Skin epidermis (tissue), 12 donors: ENCODE results near the gene BCL11B.
"Not testable (repeated sequence)": the region's sequence is repeated elsewhere in the genome, so short reads cannot be mapped to it uniquely, and the experiment has no call there.

Experiments used
- H3K27ac ChIP-seq, 21 experiments: fragments of 200-600 bp; sonication (generic) in 11 of 21; one replicate each; pipeline ENCODE4 v1.5.0; 2020; ENCODE audit warnings: mild to moderate bottlenecking in 3 of 21, inconsistent platforms in 2 of 21, moderate library complexity in 2 of 21
- H3K4me3 ChIP-seq, 7 experiments: fragments of 200-600 bp; sonication (generic) in 2 of 7; one replicate each; pipeline ENCODE4 v1.5.0; 2020; ENCODE audit warnings: inconsistent platforms in 2 of 7, mild to moderate bottlenecking in 2 of 7, moderate library complexity in 1 of 7

BCL11B gene

GRCh38 chr14:99194736-99195135 lies 77.3 kb downstream of the BCL11B start:
- Histone ChIP-seq H3K4me3 (no peak overlapping the region), H3K27ac (peak overlapping the region in 2 of 21 experiments; percentile 33 to 84)

DNA sequence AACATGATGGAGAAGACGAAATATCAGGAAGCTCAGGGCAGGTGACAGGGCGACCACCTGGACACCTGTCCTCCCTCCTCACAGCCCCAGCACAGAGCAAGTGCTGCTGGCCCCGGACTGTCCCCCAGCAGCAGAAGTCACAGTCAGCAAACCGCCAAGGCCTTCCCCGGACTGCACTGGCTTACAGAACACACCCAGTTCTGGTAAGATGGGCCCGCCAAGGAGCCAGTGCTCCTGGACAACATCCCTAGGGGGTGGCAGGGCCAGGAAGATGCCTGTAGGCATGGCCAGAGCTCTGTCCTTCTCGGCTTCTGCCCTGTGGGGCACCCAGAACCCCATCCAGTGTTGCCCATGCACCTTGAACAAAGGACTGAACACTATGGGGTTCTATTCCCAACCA lies 77.9 kb downstream of the BCL11B start:
- Histone ChIP-seq H3K27ac (peak overlapping the region in 2 of 21 experiments; percentile 33 to 84), H3K4me3 (no peak overlapping the region)

DNA sequence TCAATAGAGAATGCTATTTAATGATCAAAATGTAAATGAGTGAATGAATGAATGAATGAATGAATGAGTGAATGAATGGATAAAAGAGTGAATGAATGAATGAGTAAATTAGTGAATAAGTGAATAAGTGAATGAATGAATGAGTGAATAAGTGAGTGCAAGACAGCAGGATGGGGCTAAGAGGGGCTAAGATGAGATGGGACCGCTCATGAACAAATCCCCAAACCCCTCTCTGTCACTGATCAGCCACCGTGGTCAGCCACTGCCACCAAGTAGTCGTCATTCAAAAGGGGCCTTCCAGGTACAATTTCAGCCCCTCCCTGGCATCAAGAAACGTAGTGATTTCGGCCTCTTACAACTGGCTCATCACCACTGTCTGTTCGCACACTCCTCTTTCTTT lies 79.2 kb downstream of the BCL11B start:
- H3K4me3 ChIP-seq = no peak overlapping the region
- H3K27ac ChIP-seq = peak overlapping the region in 6 of 21 experiments; percentile 54 to 84 (median 76)

GRCh38 chr14:99192028-99192621 lies 79.9 kb downstream of the BCL11B start:
- Histone ChIP-seq H3K4me3 (peak overlapping the region in 6 of 7 experiments; percentile 6 to 36 (median 21)), H3K27ac (peak overlapping the region in 19 of 21 experiments; percentile 1 to 84 (median 68))

- H3K27ac ChIP-seq = peak overlapping the region in 17 of 21 experiments; percentile 4 to 84 (median 70)
- H3K4me3 ChIP-seq = peak overlapping the region in 6 of 7 experiments; percentile 6 to 36 (median 21)
Measured at GRCh38 chr14:99191395-99192027, 80.5 kb downstream of the BCL11B start.

DNA sequence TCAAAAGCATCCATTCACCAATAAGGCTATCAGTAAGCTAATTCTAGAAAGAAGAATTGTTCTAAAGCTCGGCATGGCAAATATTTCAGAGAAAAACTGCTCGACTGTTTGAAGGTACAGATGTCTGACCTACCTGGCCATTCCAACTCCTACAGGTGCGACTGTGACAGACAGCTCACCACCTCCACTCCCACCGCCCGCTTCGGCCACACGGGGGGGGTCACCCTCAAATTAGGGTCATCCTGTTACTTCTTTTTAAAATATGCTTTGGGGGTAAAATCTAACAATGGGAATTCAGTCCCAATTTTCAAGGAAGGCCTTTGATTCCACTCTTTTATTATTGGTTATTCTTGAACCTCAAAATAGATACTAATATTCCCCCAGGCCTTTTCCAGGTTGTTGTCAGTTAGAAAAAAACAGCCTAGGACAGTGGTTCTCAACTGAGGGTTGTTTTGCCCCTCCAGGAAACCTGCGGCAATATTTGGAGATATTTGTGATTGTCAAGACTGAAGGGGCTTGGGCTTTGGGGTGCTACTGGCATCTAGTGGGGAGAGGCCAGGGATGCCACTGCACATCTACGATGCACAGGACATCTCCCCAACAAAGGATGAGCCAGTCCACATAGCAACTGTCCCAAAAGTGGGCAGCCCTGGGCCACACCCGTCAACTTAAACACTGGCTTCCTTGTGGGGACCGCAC lies 81.2 kb downstream of the BCL11B start:
- H3K27ac ChIP-seq = peak overlapping the region in 17 of 21 experiments; percentile 4 to 84 (median 70)
- no peak overlapping the region for H3K4me3 ChIP-seq

- Histone ChIP-seq H3K27ac (peak overlapping the region in 11 of 21 experiments; percentile 4 to 84 (median 58)), H3K4me3 (peak overlapping the region in 3 of 7 experiments; percentile 2 to 11 (median 8))
Measured at GRCh38 chr14:99189201-99189801, 82.7 kb downstream of the BCL11B start.

DNA sequence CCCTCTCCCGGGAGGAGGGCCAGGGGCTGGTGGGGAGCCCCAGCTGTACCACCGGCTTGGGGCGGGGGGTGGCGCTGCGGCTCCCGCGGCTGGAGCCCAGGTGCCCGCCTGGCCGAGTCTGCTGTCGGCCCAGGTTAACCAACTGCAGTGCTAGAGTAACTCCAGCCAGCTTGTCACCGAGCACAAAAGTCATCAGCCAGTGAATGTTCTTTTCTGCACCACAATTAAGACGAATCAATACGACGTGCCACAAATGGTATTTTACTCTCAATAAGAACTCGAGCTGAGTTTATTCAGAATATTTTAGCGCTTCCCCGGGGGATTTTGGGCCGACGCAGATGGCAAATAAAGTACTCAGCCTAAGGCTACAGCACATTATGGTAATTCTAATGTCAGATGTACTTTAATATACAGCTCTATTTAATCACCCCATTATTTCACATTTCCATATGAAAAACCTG lies 83.2 kb downstream of the BCL11B start:
- Histone ChIP-seq H3K27ac (peak overlapping the region in 10 of 21 experiments; percentile 16 to 84 (median 40)), H3K4me3 (peak overlapping the region in 2 of 7 experiments; percentile 8 to 11)

GRCh38 chr14:99187858-99188257 lies 84.1 kb downstream of the BCL11B start:
- Histone ChIP-seq H3K4me3 (no peak overlapping the region), H3K27ac (peak overlapping the region in 2 of 21 experiments; percentile 9 to 84)

GRCh38 chr14:99186956-99187690 lies 84.9 kb downstream of the BCL11B start:
- Histone ChIP-seq H3K27ac (peak overlapping the region in 2 of 21 experiments; percentile 41 to 84), H3K4me3 (no peak overlapping the region)

DNA sequence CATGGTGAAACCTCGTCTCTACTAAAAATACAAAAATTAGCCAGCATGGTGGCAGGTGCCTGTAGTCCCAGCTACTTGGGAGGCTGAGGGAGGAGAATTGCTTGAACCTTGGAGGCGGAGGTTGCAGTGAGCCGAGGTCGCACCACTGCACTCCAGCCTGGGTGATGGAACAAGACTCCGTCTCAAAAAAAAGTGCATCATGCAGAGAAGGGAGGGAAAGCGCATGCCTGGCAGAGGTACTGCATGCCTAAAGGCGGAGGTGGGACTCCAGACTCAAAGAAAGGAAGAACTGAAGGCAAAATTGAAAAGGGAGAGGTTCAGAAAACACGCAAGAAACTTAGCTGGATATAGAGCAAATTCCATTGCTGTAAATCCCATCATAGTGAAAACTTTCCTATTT lies 85.7 kb downstream of the BCL11B start:
- H3K27ac ChIP-seq = peak overlapping the region in 1 of 21 experiments; percentile 11
- H3K4me3 ChIP-seq = not testable (repeated sequence)

GRCh38 chr14:99185436-99186068 lies 86.4 kb downstream of the BCL11B start:
- Histone ChIP-seq H3K27ac (peak overlapping the region in 2 of 21 experiments; percentile 2 to 11), H3K4me3 (no peak overlapping the region)

GRCh38 chr14:99183716-99184115 lies 88.3 kb downstream of the BCL11B start:
- Histone ChIP-seq H3K4me3 (no peak overlapping the region), H3K27ac (no peak overlapping the region)

GRCh38 chr14:99183311-99183710 lies 88.7 kb downstream of the BCL11B start:
- no peak overlapping the region for H3K4me3 ChIP-seq
- no peak overlapping the region for H3K27ac ChIP-seq

DNA sequence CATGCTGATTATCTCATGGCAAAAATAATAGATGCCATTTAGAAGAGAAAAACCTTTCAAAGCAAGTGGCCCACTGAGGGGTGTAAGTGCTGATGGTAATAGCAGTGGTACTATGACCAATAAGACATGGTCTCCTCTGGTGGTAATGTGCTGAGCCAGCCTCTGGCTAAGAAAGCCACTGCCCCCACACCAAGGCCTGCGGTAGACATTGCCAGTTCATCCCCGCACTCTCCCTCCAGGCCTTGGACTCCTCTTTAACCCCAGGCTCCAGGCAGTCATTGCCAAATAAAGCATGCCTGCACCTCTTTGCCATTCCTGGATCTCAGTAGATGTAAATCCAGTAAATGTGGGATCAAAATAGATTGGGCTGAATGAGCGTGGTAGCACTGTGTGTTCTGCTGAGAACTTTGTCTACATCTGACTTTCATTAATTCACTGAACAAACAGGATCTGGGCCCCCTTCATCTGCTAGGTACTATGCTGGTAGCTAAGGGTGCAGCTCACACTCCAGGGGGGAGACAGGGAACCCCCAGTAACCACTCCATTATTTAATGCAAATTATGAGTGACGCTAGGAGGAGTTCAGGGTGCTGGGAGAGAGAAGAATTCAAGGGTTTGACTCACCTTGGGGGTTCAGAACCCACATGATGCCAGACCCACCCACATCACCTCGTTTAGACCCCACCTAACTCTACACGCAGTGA lies 89.3 kb downstream of the BCL11B start:
- Histone ChIP-seq H3K4me3 (no peak overlapping the region), H3K27ac (no peak overlapping the region)

DNA sequence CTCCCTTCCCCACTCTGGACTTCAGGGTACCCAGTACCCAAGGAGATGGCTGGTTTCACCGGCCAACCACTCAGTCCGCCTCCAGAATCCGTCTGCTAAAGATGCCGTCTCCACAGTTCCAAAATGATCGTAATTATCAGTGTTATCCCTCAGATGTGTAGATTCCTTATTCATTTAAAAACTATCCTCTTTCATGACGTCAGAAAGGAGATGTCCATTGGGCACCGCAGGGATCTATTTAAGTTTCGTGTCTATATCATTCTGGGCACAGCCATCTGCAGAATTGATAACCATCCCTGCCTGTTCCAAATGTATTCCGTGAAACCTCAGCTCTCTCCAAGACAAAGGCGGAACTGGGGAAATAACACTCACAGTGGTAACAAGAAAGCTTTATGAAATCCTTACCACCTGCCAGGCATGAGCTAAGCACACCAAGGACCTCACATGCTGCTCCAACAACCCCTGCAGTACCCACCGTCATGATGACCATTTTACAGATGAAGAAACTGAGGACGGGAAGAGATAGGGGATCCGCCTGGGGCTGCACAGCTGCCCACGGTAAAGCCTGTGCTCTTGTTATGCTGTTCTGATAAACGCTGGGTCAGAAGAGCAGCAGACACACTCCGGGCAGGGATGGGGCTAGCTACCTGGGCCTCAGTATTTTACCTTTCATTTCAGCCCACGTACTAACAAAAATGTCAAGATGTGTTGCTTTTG lies 90.0 kb downstream of the BCL11B start:
- Histone ChIP-seq H3K4me3 (no peak overlapping the region), H3K27ac (peak overlapping the region in 1 of 21 experiments; percentile 13)

DNA sequence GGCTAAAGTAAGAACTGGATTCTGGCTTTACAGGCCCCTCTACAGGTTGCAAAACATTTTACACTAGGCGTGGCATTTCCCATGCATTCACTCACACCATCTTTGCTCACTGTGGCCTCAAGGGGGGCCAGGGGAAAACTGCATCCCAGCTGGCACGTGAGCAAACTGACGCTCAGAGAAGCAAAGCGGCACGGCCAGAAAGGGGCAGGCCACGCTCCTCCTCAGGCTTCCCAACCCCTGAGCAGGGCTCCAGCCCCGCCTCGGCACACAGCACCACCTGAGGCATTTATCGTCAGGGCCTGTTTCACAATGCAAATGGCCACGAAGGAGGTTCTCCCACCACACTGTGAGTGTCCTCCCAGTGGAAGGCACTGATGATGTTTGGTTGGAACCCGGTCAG lies 90.8 kb downstream of the BCL11B start:
- Histone ChIP-seq H3K27ac (peak overlapping the region in 1 of 21 experiments; percentile 13), H3K4me3 (no peak overlapping the region)

DNA sequence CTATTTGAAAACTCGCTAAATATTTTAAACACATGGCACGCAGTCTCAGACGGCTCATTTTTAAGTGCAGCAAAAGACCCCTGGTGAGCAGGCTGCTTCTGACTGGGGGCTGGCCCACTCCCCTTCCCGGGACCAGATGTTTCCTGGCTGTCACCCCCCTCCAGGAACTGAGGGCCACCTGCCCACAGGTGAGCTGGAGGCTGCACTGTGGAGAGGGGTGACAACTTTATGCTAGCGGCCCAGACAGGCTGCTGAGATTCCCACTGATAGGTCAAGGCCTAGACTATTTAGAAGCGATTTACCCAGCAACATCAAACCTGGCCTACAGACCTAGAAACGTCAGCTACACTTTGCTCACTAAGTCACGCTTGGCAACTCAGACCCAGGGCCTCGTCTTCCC lies 92.1 kb downstream of the BCL11B start:
- no peak overlapping the region for H3K4me3 ChIP-seq
- no peak overlapping the region for H3K27ac ChIP-seq
